Measurements from ENCODE around the gene RACK1.

DNA sequence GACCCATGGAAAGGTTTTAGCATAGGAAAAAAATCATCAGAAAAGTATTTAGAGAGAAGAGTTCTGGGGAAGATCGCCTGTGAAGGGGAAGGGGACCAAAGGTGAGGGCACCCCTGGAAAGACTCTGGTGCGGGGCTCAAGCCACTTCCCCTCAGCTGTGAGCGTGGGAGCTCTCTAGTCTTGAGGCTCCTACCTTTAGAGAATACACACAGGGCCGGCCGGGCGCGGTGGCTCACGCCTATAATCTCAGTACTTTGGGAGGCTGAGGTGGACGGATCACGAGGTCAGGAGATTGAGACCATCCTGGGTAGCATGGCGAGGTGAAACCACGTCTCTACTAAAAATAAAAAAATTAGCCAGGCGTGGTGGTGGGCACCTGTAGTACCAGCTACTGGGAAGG is 13.7 kb downstream of the RACK1 start:
- no peak for TF ChIP-seq YY1 (IDR thresholded peaks at IDR 0.05; ENCODE audit: insufficient read depth, insufficient read length)
- TF ChIP-seq SUZ12 (IDR thresholded peaks at IDR 0.05; ENCODE audit: extremely low read depth, insufficient read depth, insufficient read length) = no peak
- TF ChIP-seq ZNF274 (IDR thresholded peaks at IDR 0.05; ENCODE audit: low read depth, low read length) = no peak
